Activated T-helper 1 cell treated with anti-CD3 and anti-CD28 coated beads, Interleukin-12 subunit alpha, Interleukin-12 subunit beta, Interleukin-2, Interleukin-4 antibody, amounts not matched to agents 30 ng/mL and 10 ng/mL and 1 ng/mL, durations not matched to agents 14 hours and 24 hours and 36 hours (primary cell): ENCODE data around the gene SHC1. TPM values are rescaled to one million over a fixed set of nuclear protein-coding genes. Genes with fewer than 3 reads are reported as not detected.
"Not testable (repeated sequence)": the region's sequence is repeated elsewhere in the genome, so short reads cannot be mapped to it uniquely, and the experiment has no call there.

Source experiments
- DNase-seq: peaks from one replicate; pipeline ENCODE4 v3.0.0; 2021; ENCODE audit warnings: low spot score
- H3K27ac Mint-ChIP-seq: one replicate; pipeline ENCODE4 v1.8.0; 2021; ENCODE audit warnings: mild to moderate bottlenecking, mixed read lengths
- H3K27me3 Mint-ChIP-seq: one replicate; pipeline ENCODE4 v1.8.0; 2022; ENCODE audit warnings: mild to moderate bottlenecking, moderate library complexity, mixed read lengths; ENCODE audit not compliant: insufficient read depth
- H3K36me3 Mint-ChIP-seq: one replicate; pipeline ENCODE4 v1.8.0; 2021; ENCODE audit warnings: low read depth, mixed read lengths
- H3K4me1 Mint-ChIP-seq: one replicate; pipeline ENCODE4 v1.8.0; 2021; ENCODE audit warnings: low read depth, mixed read lengths
- H3K4me3 Mint-ChIP-seq: one replicate; pipeline ENCODE4 v1.8.0; 2021; ENCODE audit warnings: mild to moderate bottlenecking, moderate library complexity, mixed read lengths
- H3K9me3 Mint-ChIP-seq: one replicate; pipeline ENCODE4 v1.8.0; 2021; ENCODE audit warnings: mixed read lengths
- intact Hi-C: fragments of 100-400 bp; cut with micrococcal nuclease; formaldehyde crosslinking; loops from one replicate; pipeline ENCODE4 v1.15.1; 2024
- total RNA-seq: library from RNA; stranded (reverse); gene quantifications from 2 replicates; pipeline ENCODE4 v1.2.3, GENCODE V29; 2022

Gene SHC1
- total RNA-seq, 1 donor from 2014 or later: 62.3 TPM

DNA sequence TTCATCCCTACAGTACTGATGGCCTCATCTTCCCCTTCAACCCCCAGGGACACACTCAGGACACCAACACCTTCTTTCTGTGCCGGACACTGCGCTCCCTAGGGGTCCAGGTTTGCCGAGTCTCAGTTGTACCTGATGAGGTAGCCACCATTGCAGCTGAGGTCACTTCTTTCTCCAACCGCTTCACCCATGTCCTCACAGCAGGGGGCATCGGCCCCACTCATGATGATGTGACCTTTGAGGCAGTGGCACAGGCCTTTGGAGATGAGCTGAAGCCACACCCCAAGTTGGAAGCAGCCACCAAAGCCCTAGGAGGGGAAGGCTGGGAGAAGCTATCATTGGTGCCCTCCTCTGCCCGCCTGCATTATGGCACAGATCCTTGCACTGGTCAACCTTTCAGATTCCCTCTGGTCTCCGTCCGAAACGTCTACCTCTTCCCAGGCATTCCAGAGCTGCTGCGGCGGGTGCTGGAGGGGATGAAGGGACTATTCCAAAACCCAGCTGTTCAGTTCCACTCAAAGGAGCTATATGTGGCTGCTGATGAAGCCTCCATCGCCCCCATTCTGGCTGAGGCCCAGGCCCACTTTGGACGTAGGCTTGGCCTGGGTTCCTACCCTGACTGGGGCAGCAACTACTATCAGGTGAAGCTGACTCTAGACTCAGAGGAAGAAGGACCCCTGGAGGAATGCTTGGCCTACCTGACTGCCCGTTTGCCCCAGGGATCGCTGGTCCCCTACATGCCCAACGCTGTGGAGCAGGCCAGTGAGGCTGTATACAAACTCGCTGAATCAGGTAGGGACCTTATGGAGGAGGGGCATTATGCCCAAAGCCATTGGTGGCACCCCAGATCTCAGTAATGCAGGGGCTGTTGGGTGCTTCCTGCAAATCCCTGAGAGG lies 17.8 kb upstream of the SHC1 start:
- intact Hi-C loops: no loop called here
- no peak overlapping the region for H3K27ac Mint-ChIP-seq
- no peak for DNase-seq
- peaks cover 21% of the 10 kb centered on the region for H3K36me3 Mint-ChIP-seq
- H3K4me3 Mint-ChIP-seq: no peak overlapping the region
- H3K27me3 Mint-ChIP-seq: no peaks in the 10 kb centered on the region
- no peaks in the 10 kb centered on the region for H3K9me3 Mint-ChIP-seq
- peaks cover 18% of the 10 kb centered on the region for H3K4me1 Mint-ChIP-seq

DNA sequence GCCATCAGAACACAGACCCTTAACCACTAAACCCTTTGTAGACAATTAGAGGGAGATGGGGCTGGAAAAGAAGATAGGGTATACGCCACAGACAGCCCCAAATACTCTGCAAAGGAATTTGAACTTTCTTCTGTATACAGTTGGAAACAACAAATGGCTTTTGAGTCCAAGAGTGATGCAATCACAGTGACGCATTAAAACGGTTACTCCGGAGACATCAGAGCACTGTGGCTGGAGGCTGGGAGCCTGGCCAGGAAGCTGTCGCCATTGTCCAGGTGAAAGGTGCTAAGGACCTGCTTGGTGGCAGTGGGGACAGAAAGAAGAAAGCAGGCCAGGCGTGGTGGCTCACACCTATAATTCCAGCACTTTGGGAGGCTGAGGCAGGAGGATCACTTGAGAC lies 16.8 kb upstream of the SHC1 start:
- peaks cover 16% of the 10 kb centered on the region for H3K36me3 Mint-ChIP-seq
- H3K9me3 Mint-ChIP-seq: no peaks in the 10 kb centered on the region
- no peak for DNase-seq
- intact Hi-C loops: no loop called here
- H3K27me3 Mint-ChIP-seq: no peaks in the 10 kb centered on the region
- H3K4me3 Mint-ChIP-seq: no peak overlapping the region
- peaks cover 18% of the 10 kb centered on the region for H3K4me1 Mint-ChIP-seq
- H3K27ac Mint-ChIP-seq: no peak overlapping the region

- H3K4me1 Mint-ChIP-seq: peaks cover 18% of the 10 kb centered on the region
- intact Hi-C loops, DNase-seq, H3K27me3 Mint-ChIP-seq, H3K27ac Mint-ChIP-seq, H3K9me3 Mint-ChIP-seq, H3K4me3 Mint-ChIP-seq: not testable (repeated sequence)
- H3K36me3 Mint-ChIP-seq: peaks cover 15% of the 10 kb centered on the region
Measured at GRCh38 chr1:154986736-154987135, 16.2 kb upstream of the SHC1 start.

DNA sequence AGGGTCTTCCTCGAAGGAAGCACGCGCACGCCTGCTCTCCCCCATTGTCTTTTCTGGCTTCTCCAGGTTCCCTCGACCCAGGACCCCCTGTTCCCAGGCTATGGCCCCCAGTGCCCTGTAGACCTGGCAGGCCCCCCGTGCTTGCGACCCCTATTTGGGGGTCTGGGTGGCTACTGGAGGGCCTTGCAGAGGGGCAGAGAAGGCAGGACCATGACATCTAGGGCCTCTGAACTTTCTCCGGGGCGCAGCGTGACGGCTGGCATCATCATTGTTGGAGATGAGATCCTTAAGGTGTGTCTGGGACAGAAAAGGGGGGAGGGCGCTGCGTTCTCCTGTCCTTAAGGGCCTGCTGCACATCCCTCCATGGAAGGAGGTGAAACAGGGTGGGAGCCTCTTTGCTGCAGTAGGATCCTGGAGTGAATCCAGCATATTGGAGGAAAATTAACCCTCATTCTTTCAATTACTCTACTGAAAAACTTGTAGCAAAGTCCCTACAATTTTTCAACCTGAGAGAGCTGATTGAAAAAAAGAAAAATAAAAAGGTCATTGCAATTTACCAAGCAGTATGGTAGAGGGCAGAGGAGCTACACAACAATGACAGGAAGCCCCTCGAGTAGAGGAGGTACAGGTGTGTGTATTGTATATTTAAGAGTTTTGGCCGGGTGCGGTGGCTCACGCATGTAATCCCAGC lies 13.4 kb upstream of the SHC1 start:
- no peak for DNase-seq
- H3K27me3 Mint-ChIP-seq: no peaks in the 10 kb centered on the region
- H3K36me3 Mint-ChIP-seq: peaks cover 17% of the 10 kb centered on the region
- intact Hi-C loops: loop anchor here (1.0 kb wide), 8 partner anchors 10 to 764 kb away; partner anchors contain the start of genes ADAM15, CKS1B, PMVK and PYGO2
- peak overlapping the region; percentile 42 for H3K27ac Mint-ChIP-seq
- no peaks in the 10 kb centered on the region for H3K9me3 Mint-ChIP-seq
- H3K4me3 Mint-ChIP-seq: no peak overlapping the region
- H3K4me1 Mint-ChIP-seq: peaks cover 7% of the 10 kb centered on the region

GRCh38 chr1:154982897-154983648 lies 12.5 kb upstream of the SHC1 start, which contains the start of gene FLAD1:
Gene FLAD1, plus strand, starts transcription at chr1:154983344. Its CDS starts 351 bp downstream, at chr1:154983695.
- intact Hi-C loops: loop anchor here (1.0 kb wide), 8 partner anchors 9 to 763 kb away; partner anchors contain the start of genes ADAM15, CKS1B, PMVK and PYGO2
- Mint-ChIP-seq H3K27me3 (no peaks in the 10 kb centered on the region), H3K4me1 (peaks cover 8% of the 10 kb centered on the region), H3K27ac (peak within 1 kb of the TSS; percentile 42), H3K4me3 (no peak within 1 kb of the TSS), H3K36me3 (peaks cover 14% of the 10 kb centered on the region), H3K9me3 (no peaks in the 10 kb centered on the region)
- DNase-seq: peak; percentile 96

- H3K27ac Mint-ChIP-seq: no peak overlapping the region
- peaks cover 15% of the 10 kb centered on the region for H3K4me1 Mint-ChIP-seq
- peaks cover 17% of the 10 kb centered on the region for H3K36me3 Mint-ChIP-seq
- no peaks in the 10 kb centered on the region for H3K9me3 Mint-ChIP-seq
- no peak overlapping the region for H3K4me3 Mint-ChIP-seq
- H3K27me3 Mint-ChIP-seq: no peaks in the 10 kb centered on the region
- DNase-seq: no peak
- intact Hi-C loops: no loop called here
Measured at GRCh38 chr1:154982341-154982740, 11.8 kb upstream of the SHC1 start.

- H3K9me3 Mint-ChIP-seq: no peaks in the 10 kb centered on the region
- no peak overlapping the region for H3K27ac Mint-ChIP-seq
- DNase-seq: no peak
- intact Hi-C loops: no loop called here
- peaks cover 14% of the 10 kb centered on the region for H3K36me3 Mint-ChIP-seq
- no peak overlapping the region for H3K4me3 Mint-ChIP-seq
- H3K4me1 Mint-ChIP-seq: peaks cover 10% of the 10 kb centered on the region
- no peaks in the 10 kb centered on the region for H3K27me3 Mint-ChIP-seq
Measured at GRCh38 chr1:154978360-154978759, 7.8 kb upstream of the SHC1 start.

- H3K27me3 Mint-ChIP-seq, intact Hi-C loops, DNase-seq, H3K9me3 Mint-ChIP-seq: not testable (repeated sequence)
- Mint-ChIP-seq H3K4me1 (peaks cover 12% of the 10 kb centered on the region), H3K36me3 (peaks cover 14% of the 10 kb centered on the region), H3K27ac (peak overlapping the region; percentile 7), H3K4me3 (peak overlapping the region; percentile 15)
Measured at GRCh38 chr1:154977762-154978161, 7.2 kb upstream of the SHC1 start.

DNA sequence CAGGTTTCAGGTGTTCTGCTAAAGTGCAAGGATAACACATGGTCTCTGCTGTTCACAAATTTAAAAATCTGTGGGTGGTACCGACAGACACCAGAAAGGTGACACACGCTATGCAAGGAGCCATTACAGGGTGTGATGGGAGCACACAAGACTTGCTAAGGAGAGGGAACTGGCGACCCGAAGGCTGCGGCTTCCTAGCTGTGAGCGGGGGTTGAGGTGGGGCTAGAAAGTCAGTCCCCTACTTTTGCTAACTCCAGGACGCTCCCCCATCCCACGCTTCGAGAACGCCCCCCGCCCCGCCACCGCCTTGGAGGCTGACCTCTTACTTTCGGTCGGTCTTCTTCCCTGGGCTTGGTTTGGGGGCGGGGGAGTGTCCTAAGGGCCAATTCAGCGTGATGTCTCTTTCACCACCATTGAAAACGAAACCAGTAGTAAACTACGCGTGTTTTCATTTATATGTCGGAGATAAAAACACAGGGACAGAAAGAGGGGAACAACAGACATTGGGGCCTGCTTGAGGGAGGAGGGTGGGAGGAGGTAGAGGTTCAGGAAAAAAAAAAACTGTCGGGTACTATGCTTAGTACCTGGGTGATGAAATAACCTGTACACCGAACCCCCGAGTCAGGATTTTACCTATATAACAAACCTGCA lies 5.0 kb upstream of the SHC1 start:
- H3K27me3 Mint-ChIP-seq: no peaks in the 10 kb centered on the region
- peaks cover 21% of the 10 kb centered on the region for H3K36me3 Mint-ChIP-seq
- H3K4me1 Mint-ChIP-seq: peaks cover 30% of the 10 kb centered on the region
- H3K4me3 Mint-ChIP-seq: no peak overlapping the region
- no peaks in the 10 kb centered on the region for H3K9me3 Mint-ChIP-seq
- intact Hi-C loops: loop anchor here (2.0 kb wide), 2 partner anchors 75 to 159 kb away; partner anchors contain the start of genes ADAM15 and SLC50A1
- DNase-seq: peak; percentile 55
- no peak overlapping the region for H3K27ac Mint-ChIP-seq

- H3K27me3 Mint-ChIP-seq: no peaks in the 10 kb centered on the region
- no peak overlapping the region for H3K4me3 Mint-ChIP-seq
- intact Hi-C loops: loop anchor here (1.0 to 5.0 kb wide), 14 partner anchors 8 to 755 kb away; partner anchors contain the start of genes ADAM15, ADAR, FLAD1 and PYGO2
- H3K36me3 Mint-ChIP-seq: peaks cover 21% of the 10 kb centered on the region
- H3K4me1 Mint-ChIP-seq: peaks cover 31% of the 10 kb centered on the region
- peak; percentile 93 for DNase-seq
- H3K9me3 Mint-ChIP-seq: no peaks in the 10 kb centered on the region
- no peak overlapping the region for H3K27ac Mint-ChIP-seq
Measured at GRCh38 chr1:154974808-154975408, 4.4 kb upstream of the SHC1 start.

GRCh38 chr1:154974102-154974807 lies 3.7 kb upstream of the SHC1 start, which contains the start of gene CKS1B:
Gene CKS1B, plus strand, starts transcription at chr1:154974681. Its CDS starts 65 bp downstream, at chr1:154974746.
- Mint-ChIP-seq H3K27me3 (no peaks in the 10 kb centered on the region), H3K27ac (no peak within 1 kb of the TSS), H3K4me1 (peaks cover 36% of the 10 kb centered on the region), H3K9me3 (no peaks in the 10 kb centered on the region), H3K36me3 (peaks cover 20% of the 10 kb centered on the region), H3K4me3 (no peak within 1 kb of the TSS)
- DNase-seq: peak; percentile 95
- intact Hi-C loops: loop anchor here (1.0 to 5.0 kb wide), 14 partner anchors 9 to 754 kb away; partner anchors contain the start of genes ADAM15, ADAR, FLAD1 and PYGO2
